Measurements from ENCODE around the gene PRG3.
"Not testable (repeated sequence)": the region's sequence is repeated elsewhere in the genome, so short reads cannot be mapped to it uniquely, and the experiment has no call there.

The PRG3 gene

GRCh38 chr11:57370251-57370650 is 10.7 kb downstream of the PRG3 start:
- no peak for TF ChIP-seq CTCF (IDR thresholded peaks at IDR 0.05; ENCODE audit: control insufficient read depth, insufficient read depth, low read depth, low read length, missing control alignments)
- peak; percentile 27 for DNase-seq (ENCODE audit: low read depth)
- H3K4me3 ChIP-seq (ENCODE audit: control insufficient read depth, low read depth, low read length), result no peak overlapping the region

GRCh38 chr11:57368845-57369232 is 12.1 kb downstream of the PRG3 start:
- H3K4me3 ChIP-seq (ENCODE audit: control insufficient read depth, low read depth, low read length), result no peak overlapping the region
- no peak for TF ChIP-seq CTCF (IDR thresholded peaks at IDR 0.05; ENCODE audit: control insufficient read depth, insufficient read depth, low read depth, low read length, missing control alignments)
- DNase-seq (ENCODE audit: low read depth), result no peak

- TF ChIP-seq CTCF (IDR thresholded peaks at IDR 0.05; ENCODE audit: control insufficient read depth, insufficient read depth, low read depth, low read length, missing control alignments), result no peak
- no peak overlapping the region for H3K4me3 ChIP-seq (ENCODE audit: control insufficient read depth, low read depth, low read length)
- no peak for DNase-seq (ENCODE audit: low read depth)
These were observed 12.7 kb downstream of the PRG3 start for GRCh38 chr11:57368106-57368844.

- TF ChIP-seq CTCF (IDR thresholded peaks at IDR 0.05; ENCODE audit: control insufficient read depth, insufficient read depth, low read depth, low read length, missing control alignments), result no peak
- no peak overlapping the region for H3K4me3 ChIP-seq (ENCODE audit: control insufficient read depth, low read depth, low read length)
- DNase-seq (ENCODE audit: low read depth), result no peak
These were observed 15.9 kb downstream of the PRG3 start for GRCh38 chr11:57364851-57365660.

- no peak for DNase-seq (ENCODE audit: low read depth)
- no peak for TF ChIP-seq CTCF (IDR thresholded peaks at IDR 0.05; ENCODE audit: control insufficient read depth, insufficient read depth, low read depth, low read length, missing control alignments)
- no peak overlapping the region for H3K4me3 ChIP-seq (ENCODE audit: control insufficient read depth, low read depth, low read length)
These were observed 17.5 kb downstream of the PRG3 start for GRCh38 chr11:57363131-57364080.

- no peak overlapping the region for H3K4me3 ChIP-seq (ENCODE audit: control insufficient read depth, low read depth, low read length)
- no peak for TF ChIP-seq CTCF (IDR thresholded peaks at IDR 0.05; ENCODE audit: control insufficient read depth, insufficient read depth, low read depth, low read length, missing control alignments)
- no peak for DNase-seq (ENCODE audit: low read depth)
These were observed 19.0 kb downstream of the PRG3 start for GRCh38 chr11:57361926-57362325.

- not testable (repeated sequence) for H3K4me3 ChIP-seq (ENCODE audit: control insufficient read depth, low read depth, low read length)
These were observed 19.5 kb downstream of the PRG3 start for GRCh38 chr11:57361420-57361819.

More at GRCh38 chr11:57361420-57361819, 19.5 kb downstream of the PRG3 start:
- not testable (repeated sequence) for DNase-seq (ENCODE audit: low read depth)

Measured in AG09309 (cell line).